ENCODE measurements around the gene FAF1. TPM values are rescaled to one million over a fixed set of nuclear protein-coding genes. Genes with fewer than 3 reads are reported as not detected.
"Not testable (repeated sequence)": the region's sequence is repeated elsewhere in the genome, so short reads cannot be mapped to it uniquely, and the experiment has no call there.

FAF1 gene
- total RNA-seq (2022) (78.7 and 81.6 TPM in 2 replicates), Bru-seq, nascent RNA (percentile 82 among the genes with signal in this experiment), BruChase-seq, experiment 1, labeled RNA remaining after a 2-hour chase (percentile 71 among the genes with signal in this experiment), BruChase-seq, experiment 2, labeled RNA remaining after a 6-hour chase (percentile 68 among the genes with signal in this experiment)
- long read RNA-seq, full-length matches to known transcripts: 124 of 146 reads
- long read RNA-seq, partial matches to known transcripts: 7 of 146 reads
- long read RNA-seq, other reads (novel, unspliced or antisense): 15 of 146 reads

DNA sequence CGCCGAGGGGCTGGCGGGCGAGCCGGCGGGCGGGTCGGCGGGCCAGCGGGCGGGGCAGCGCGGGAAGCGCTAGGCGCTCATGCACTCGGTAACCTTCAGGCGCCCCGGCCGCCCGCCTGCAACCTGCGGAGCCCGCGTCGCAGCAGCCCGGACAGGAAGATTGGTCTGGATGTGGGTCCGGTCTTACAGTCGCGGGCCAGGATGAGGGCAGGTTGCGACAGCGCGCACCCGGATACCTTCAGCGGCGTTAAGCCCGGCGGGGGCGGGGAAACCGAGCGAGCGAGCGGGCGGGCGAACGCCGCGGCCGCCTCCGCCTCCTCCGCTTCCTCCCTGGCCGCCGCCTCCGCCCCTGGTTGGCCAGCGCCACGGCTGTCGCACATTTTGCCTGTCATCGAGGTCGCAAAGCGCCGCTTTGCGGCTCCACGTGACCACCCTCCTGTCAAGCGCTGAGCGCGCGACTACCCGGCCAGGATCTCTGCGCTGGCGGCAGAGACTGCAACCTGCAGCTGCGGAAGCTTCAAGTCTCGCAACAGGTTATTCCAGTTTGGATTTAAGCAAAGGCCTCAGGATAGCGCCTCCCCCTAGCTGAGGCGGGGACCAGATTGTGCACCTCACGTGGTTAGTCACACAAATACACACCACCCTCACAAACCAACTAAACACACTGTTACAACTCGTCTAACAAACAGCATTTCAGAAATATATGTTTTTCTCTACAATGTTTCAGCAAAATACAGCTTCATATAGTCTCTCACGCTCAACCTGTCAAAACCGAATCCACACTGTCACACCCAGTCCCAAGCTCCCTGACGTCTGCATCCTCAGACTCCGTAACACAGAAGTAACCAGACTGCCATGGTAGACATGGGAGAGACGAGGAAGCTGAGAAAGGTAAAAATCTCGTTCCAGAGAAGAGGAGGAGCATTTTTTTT, at the start of gene FAF1:
TSS of gene FAF1 (minus strand) at position 355 of the 932 bp plus-strand sequence. CDS start 456 bp downstream, outside the sequence.
- Mint-ChIP-seq H3K9me3 (ENCODE audit: unreplicated experiment) (no peaks in the 10 kb centered on the region), H3K27ac (ENCODE audit: unreplicated experiment) (peak within 1 kb of the TSS; percentile 25), H3K27me3 (ENCODE audit: insufficient read depth, unreplicated experiment) (no peaks in the 10 kb centered on the region), H3K4me3 (ENCODE audit: unreplicated experiment) (peak within 1 kb of the TSS; percentile 85), H3K4me1 (ENCODE audit: low read depth, unreplicated experiment) (peaks cover 7% of the 10 kb centered on the region), H3K36me3 (ENCODE audit: insufficient read depth, unreplicated experiment) (peaks cover 12% of the 10 kb centered on the region)
- Histone ChIP-seq H3K9me3 (no peaks in the 10 kb centered on the region), H3K27me3 (replicated peaks; ENCODE audit: control insufficient read depth, insufficient read depth, low read length) (no peaks in the 10 kb centered on the region), H3K36me3 (ENCODE audit: control insufficient read depth, insufficient read depth, low read length) (no peaks in the 10 kb centered on the region), H3K4me3 (ENCODE audit: low read depth, low read length) (peak within 1 kb of the TSS; percentile 89), H3K4me1 (no peaks in the 10 kb centered on the region)
- BruUV-seq (replicated peaks): TSS peak; percentile 84
- CTCF ChIA-PET: interaction anchor here (0.9 kb wide), 1 partner anchor 17 kb away, joined by 6 read pairs; no protein-coding TSS in a partner anchor
- POLR2A ChIA-PET: interaction anchor here (0.6 to 0.9 kb wide), 2 partner anchors 9 to 11 kb away, joined by 3 read pairs; no protein-coding TSS in a partner anchor
- TF ChIP-seq, protein P1, sequence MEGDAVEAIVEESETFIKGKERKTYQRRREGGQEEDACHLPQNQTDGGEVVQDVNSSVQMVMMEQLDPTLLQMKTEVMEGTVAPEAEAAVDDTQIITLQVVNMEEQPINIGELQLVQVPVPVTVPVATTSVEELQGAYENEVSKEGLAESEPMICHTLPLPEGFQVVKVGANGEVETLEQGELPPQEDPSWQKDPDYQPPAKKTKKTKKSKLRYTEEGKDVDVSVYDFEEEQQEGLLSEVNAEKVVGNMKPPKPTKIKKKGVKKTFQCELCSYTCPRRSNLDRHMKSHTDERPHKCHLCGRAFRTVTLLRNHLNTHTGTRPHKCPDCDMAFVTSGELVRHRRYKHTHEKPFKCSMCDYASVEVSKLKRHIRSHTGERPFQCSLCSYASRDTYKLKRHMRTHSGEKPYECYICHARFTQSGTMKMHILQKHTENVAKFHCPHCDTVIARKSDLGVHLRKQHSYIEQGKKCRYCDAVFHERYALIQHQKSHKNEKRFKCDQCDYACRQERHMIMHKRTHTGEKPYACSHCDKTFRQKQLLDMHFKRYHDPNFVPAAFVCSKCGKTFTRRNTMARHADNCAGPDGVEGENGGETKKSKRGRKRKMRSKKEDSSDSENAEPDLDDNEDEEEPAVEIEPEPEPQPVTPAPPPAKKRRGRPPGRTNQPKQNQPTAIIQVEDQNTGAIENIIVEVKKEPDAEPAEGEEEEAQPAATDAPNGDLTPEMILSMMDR (IDR thresholded peaks at IDR 0.05; ENCODE audit: insufficient read depth in 1 of 2, low read depth in 1 of 2, low read length in 1 of 2, severe bottlenecking in 1 of 2, unreplicated experiment in 1 of 2): peak in 1 of 2 experiments; percentile 35
- intact Hi-C loops (cut with micrococcal nuclease; ENCODE audit: unreplicated experiment): loop anchor here (1.0 to 10.0 kb wide), 2 partner anchors 8 to 185 kb away; no protein-coding TSS in a partner anchor
- peak; percentile 97 to 98 for DNase-seq

DNA sequence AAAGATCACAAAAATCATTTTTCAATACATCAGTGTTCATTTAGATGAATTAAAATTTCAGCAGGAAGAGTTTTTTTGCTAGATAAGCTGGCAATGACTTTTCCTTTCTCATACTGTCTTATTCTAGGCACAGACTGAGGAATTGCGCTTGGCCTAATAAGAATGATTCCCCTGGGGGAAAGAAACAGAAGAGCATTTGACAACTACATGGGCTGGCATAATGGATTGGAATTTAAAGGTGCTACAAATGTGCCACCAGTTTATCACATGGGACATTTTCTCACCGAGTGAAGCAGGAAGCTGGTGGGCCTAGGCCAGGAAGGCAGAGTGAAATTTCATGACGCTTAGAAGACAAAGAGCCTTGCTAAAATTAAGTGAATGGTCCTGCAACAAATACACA, 49.3 kb upstream of the FAF1 start:
- CTCF ChIA-PET: no interaction called here

GRCh38 chr1:51005549-51005948, 45.5 kb upstream of the FAF1 start:
- POLR2A ChIA-PET; H3K9me3 Mint-ChIP-seq (ENCODE audit: unreplicated experiment); H3K4me1 ChIP-seq; H3K27ac Mint-ChIP-seq (ENCODE audit: unreplicated experiment); CTCF ChIA-PET; H3K36me3 ChIP-seq (ENCODE audit: control insufficient read depth, insufficient read depth, low read length); DNase-seq; H3K4me3 Mint-ChIP-seq (ENCODE audit: unreplicated experiment); H3K4me1 Mint-ChIP-seq (ENCODE audit: low read depth, unreplicated experiment); H3K27me3 ChIP-seq (replicated peaks; ENCODE audit: control insufficient read depth, insufficient read depth, low read length); H3K9me3 ChIP-seq; H3K4me3 ChIP-seq (ENCODE audit: low read depth, low read length); BruUV-seq (replicated peaks); H3K36me3 Mint-ChIP-seq (ENCODE audit: insufficient read depth, unreplicated experiment); intact Hi-C loops (cut with micrococcal nuclease; ENCODE audit: unreplicated experiment): not testable (repeated sequence)
- H3K27me3 Mint-ChIP-seq (ENCODE audit: insufficient read depth, unreplicated experiment): peaks cover 15% of the 10 kb centered on the region

More for the DNA sequence above, 49.3 kb upstream of the FAF1 start:
- H3K4me3 Mint-ChIP-seq (ENCODE audit: unreplicated experiment): no peak overlapping the region
- no peaks in the 10 kb centered on the region for H3K9me3 ChIP-seq
- H3K4me3 ChIP-seq (ENCODE audit: low read depth, low read length): no peak overlapping the region
- BruUV-seq (replicated peaks): no TSS peak
- TF ChIP-seq, protein P1 (IDR thresholded peaks at IDR 0.05; ENCODE audit: insufficient read depth in 1 of 2, low read depth in 1 of 2, low read length in 1 of 2, severe bottlenecking in 1 of 2, unreplicated experiment in 1 of 2): no peak
- H3K27me3 ChIP-seq (replicated peaks; ENCODE audit: control insufficient read depth, insufficient read depth, low read length): no peaks in the 10 kb centered on the region
- H3K9me3 Mint-ChIP-seq (ENCODE audit: unreplicated experiment): peaks cover 8% of the 10 kb centered on the region
- no peaks in the 10 kb centered on the region for H3K36me3 Mint-ChIP-seq (ENCODE audit: insufficient read depth, unreplicated experiment)
- H3K4me1 Mint-ChIP-seq (ENCODE audit: low read depth, unreplicated experiment): no peaks in the 10 kb centered on the region
- H3K27me3 Mint-ChIP-seq (ENCODE audit: insufficient read depth, unreplicated experiment): peaks cover 15% of the 10 kb centered on the region
- POLR2A ChIA-PET: no interaction called here
- H3K27ac Mint-ChIP-seq (ENCODE audit: unreplicated experiment): no peak overlapping the region
- H3K36me3 ChIP-seq (ENCODE audit: control insufficient read depth, insufficient read depth, low read length): no peaks in the 10 kb centered on the region
- H3K4me1 ChIP-seq: no peaks in the 10 kb centered on the region
- no peak for DNase-seq
- intact Hi-C loops (cut with micrococcal nuclease; ENCODE audit: unreplicated experiment): no loop called here
